ENCODE measurements around the gene GPR18.

Gene GPR18

DNA sequence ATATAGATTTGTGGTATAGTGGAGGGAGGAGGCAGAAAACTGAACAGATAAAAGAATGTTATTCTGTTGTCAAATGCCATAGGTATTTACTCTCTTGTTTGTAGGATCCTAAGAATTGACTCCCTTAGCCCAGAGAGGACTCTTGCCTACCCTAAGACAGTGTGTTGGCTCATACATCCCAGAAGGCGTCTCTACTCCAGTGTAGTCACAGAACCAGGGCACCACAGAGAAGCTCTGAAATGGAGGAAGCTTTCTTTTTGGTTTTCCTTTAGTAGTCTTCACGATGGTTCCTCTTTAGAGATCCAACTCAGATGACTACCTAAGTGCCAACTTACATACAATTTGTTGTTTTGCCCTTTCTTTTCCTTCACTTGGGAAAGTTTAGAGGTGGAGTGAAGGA, 35.0 kb upstream of the GPR18 start:
- no peak for DNase-seq (ENCODE audit: low read depth in 2 of 2)

DNA sequence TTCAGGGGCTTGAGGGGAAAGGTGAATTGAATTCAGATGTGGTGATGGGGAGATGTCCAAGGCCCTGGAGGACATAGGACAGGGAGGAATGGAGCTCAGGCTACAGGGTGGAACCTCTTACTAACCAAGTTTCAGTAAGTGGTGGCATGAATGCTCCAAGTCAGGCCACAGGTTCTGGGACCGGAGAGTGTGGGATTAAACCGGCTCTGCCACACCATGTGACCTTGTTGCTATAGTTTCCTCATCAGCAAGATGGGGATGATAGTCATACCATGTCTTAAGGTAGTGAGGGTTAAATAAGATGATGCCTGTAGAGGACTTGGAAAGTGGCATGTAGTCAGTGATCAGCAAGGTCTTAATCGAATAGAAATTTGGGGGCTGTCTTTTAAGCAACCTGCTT, 32.7 kb upstream of the GPR18 start:
- no peak for DNase-seq (ENCODE audit: low read depth in 2 of 2)

DNA sequence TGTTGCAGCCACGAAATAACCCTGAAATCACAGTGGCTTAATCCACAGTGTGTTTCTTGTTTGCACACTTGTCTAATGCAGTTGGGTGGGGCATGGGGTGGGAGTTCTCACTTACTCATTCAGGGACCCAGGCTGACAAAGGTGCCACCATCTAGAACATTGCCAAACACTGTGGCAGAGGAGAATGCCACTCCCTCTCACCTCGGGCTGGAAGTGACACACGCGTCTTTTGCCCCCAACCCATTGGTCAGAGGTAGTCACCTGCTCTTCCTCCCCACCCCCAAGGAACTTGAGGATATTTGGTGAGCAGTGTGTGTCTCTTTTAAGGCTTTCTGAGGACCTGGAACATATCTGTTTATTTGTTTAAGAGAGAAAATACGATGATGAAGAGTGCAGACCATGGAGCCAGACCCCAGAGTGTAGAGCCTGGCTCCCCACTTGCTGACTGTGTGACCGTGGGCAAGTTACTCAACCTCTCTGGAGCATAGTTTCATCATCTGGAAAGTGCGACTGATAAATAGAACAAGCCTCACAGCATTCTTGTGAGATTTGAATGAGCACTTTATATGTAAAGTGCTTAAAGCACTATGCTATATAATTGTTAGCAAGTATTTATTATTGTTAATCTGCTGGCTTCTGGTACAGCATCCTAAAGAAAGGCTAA, 31.6 kb upstream of the GPR18 start:
- DNase-seq (ENCODE audit: low read depth in 2 of 2) = no peak

DNA sequence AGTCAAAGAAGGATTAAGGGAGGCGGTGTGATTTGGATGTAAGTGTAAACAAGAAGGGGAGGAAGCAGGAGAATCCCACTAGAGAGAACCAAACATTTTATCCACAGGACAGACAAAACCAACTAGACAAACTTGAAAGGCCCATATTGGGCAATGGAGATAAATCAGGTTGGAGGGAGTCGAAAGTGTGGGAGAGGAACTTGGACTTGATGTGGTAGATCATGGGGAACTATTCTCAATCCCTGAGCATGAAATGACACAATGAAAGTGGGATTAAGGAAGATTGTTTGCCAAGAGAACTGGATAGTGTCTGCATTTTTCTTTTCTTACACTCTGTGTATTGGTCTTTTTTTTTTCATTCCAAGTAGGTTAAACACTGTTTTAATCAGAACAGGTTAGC, 31.1 kb upstream of the GPR18 start:
- DNase-seq (ENCODE audit: low read depth in 2 of 2) = no peak

DNA sequence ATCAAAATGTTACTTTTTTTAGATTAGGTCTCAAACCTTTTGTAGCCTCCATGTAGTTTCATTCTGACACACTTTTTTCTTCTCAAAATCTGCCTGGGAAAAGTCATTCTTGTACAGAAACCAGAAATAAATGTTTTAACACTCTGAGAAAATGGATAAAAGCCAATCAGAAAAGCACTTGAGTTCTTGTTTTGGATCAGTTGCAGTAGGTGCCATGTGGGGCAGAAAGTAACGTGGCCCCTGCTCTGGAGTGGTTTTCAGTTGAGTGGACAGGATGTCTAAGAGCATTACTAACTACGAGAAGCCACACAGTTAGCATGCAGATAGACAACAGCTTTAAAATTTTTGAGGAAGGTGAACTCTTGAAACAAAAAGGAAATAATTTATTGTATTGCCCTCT, 29.9 kb upstream of the GPR18 start:
- DNase-seq (ENCODE audit: low read depth in 2 of 2) = peak in 1 of 2 experiments; percentile 54

DNA sequence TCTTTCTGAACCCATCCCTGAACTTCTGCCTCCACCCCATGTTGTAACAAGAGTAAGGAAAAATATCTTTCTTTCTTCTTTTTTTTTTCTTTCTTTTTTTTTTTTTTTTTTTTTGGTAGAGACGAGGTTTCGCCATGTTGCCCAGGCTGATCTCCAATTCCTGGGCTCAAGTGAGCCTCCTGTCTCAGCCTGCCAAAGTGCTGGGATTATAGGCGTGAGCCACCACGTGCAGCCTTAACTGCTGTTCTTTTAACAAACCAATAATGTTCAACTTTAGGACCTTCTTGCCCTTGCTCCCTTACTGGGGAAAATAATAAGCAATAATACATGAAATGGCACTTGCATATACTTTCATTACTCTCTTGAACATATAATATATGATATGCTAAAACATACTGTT, 29.4 kb upstream of the GPR18 start:
- no peak for DNase-seq (ENCODE audit: low read depth in 2 of 2)

DNA sequence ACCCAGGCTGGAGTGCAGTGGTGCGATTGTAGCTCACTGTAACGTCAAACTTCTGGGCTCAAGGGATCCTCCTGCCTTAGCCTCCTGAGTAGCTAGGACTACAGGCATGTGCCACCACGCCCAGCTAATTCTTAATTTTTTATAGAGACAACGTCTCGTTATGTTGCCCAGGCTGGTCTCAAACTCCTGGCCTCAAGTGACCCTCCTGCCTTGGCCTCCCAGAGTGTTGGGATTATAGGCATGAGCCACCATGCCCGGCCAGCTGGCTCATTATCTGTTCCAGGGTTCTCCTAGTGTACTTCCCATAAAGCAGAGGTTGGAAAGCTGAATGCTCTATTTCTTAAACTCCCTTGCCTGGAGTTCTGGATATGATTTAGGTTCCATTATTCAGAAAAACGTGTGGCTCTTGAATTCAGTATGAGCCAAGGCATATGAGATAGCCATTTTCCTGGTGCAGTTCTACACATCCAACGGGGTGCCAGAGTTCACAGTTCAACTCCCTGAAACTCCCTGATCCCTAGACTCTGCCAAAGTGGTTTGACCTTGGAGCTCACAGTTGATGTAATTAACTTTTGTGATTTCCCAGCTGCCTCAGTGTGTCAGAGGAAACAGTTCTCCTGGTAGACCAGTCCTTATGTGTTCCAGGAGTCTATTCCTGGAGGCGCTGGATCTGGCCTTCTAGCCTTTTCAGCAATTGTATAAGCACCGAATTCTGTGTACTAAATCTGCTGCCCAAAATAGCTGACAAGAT, 27.4 kb upstream of the GPR18 start:
- no peak for DNase-seq (ENCODE audit: low read depth in 2 of 2)

DNA sequence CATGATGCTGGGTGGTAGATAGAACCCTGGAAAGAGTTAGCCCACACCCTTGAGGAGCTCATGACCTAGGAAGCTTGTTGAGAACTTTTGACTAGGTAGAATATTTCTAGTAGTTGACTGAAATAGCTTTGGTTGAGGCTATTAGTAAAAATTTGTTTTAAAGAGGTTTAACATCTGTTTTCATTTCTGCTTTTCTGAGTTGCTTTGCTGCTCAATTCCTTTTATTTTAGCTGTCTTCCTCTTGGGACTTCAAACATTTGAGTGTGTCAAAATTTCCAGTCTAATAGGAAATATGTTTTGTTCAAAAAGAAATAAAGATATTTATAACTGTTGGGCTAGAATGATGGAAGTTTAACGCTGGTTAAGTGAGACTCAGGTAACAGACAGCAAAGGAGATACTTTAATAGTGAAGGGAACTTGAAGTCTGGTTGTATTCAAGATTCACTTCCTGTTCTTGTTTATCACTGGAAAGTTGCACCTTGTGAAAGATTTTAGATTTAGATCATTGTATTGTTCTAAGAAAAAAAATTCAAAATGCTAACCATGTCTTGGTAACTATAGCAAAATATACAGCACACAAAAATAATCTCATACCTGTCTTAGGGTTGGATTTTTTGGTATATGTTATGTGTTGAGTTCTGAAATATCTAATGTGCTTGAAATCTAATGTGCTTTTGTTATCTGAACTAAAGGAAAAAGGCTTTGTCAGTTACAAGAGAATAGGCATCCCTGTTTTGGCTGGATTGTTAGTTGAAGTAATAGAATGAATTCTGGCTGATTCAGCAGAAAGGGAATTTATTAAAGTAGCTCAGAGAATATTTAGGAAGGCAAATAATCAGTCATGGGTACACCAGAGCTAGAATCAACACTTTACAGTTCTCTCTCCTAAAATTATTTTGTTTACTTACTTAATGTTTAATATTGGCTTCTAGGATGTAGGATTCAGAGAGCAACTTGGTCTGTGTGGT, 24.4 kb upstream of the GPR18 start:
- no peak for DNase-seq (ENCODE audit: low read depth in 2 of 2)

DNA sequence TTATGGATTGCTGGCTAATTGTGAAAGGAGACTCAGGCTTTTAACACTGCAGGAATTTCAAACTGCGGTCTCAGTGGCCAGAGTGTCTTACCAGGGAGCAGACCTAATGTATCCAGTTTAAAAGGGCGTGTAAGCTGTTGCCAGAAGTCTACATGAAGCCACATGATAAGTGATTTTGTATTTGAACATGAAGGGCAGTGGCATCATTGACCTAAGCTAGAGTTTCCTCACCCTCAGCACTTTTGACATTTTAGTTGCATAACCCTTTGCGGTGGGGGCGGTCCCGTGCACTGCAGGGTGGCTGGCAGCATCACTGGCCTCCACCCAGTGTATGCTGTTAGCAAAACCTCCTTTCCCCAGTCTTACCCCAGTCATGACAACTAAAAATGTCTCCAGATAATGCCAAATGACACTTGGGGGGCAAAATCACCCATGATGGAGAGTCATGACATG, 23.7 kb upstream of the GPR18 start:
- no peak for DNase-seq (ENCODE audit: low read depth in 2 of 2)

DNA sequence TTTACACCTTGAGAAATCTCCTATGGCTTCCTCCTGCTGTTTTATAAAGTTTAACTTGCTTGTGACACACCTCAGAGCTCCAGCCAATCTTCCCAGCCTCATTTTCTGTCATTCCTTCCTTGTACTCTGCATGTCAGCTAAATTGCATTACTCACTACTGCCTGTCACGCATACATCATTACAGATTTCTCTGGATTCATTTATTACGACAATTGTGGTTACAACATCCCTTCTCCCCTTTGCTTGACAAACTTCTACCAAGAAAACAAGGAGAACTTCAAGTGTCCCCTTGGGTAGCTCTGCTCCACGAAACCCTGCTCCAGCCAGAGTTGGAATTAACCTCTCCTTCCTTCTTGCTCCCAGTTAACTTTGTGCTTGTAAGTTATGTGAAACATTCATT, 22.0 kb upstream of the GPR18 start:
- no peak for DNase-seq (ENCODE audit: low read depth in 2 of 2)

DNA sequence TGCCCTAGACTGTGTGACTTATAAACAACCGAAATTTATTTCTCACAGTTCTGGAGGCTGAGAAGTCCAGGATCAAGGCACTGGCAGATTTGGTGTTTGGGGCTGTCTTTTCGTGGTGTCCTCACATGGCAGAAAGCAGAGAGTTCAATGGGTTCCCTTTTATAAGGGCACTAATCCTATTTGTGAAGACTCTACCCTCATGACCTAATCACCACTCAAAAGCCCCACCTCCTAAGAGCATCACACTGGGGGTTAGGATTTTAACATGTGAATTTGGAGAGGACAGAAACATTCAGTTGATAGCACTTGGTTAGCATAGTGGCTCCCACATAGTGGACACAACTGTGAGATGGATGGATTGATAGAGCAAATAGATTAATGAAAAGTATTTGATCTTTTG, 21.5 kb upstream of the GPR18 start:
- no peak for DNase-seq (ENCODE audit: low read depth in 2 of 2)

DNA sequence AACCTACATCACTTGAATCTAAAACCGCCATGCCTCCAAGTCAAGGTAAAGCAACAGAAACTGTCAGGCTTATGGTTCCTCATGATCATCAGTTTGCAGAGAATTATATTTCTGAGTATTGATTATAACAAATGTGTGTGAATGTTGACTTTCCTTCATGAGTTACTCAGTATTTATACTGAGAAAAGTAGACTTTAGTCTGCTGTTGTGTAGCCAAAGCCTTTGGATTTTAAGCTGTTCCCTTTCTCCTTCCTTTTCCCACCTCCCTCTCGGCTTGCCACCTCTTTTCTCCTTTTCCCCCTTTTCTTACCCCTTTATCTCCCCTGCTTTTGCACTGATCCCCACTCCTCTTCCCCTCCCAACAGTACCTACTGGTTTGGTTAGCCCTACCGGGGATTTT, 20.7 kb upstream of the GPR18 start:
- no peak for DNase-seq (ENCODE audit: low read depth in 2 of 2)

DNA sequence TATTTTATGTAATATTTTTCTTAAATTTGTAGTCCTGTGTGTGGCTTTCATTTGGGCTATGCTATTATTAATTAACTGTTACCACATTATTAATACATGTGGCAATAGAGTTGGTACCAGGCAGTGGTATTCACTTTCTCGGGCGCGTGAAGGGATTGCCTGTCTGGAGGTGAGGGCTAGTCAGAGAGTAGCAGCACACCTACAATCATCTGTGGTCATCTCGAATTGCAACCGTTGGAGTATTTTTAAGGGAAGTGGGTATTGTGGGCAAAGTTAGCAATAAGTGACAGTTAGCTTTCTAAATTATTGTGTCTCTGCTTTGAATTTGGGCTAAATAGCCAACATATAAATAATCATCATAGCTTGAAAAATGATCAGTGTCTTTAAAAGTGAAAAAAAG, 20.0 kb upstream of the GPR18 start:
- DNase-seq (ENCODE audit: low read depth in 2 of 2) = no peak

DNA sequence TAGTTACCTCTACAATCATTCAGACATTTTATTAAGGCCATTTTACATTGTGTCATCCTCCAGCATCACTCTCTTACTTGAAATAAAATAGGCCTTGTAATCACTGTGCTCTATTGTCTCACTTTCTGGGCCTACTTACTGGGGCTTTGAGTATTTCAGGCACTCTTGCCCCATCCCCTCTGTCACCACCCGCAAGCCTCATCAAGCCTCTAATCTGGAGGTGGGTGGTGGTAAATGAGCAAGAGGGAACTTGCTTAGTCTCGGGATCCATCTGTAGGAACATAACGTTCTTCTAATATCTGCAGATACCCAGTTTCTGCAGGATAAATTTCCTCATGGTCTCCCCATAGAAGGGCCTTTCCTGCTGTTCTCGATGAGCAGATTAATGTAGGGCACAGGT, 19.4 kb upstream of the GPR18 start:
- no peak for DNase-seq (ENCODE audit: low read depth in 2 of 2)

DNA sequence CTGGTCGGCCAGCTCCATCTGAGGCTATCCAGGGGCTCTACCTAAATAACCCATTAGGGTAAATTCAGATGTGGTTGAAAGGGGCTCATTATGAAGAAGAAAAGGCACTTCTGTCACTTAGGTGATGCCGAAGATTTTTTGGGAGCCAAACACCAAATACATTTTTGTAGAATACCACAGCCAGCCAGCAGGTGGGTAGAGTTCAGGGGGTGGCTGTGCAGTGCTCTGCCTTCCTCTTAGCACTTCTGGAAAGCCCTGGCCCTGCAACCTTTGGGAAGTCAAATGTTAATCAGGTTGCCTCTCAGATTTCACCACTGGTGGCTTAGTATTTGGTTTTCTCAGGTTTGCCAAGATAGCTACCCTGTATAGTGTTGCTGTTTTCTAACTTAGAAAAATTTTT, 18.5 kb upstream of the GPR18 start:
- DNase-seq (ENCODE audit: low read depth in 2 of 2) = no peak

DNA sequence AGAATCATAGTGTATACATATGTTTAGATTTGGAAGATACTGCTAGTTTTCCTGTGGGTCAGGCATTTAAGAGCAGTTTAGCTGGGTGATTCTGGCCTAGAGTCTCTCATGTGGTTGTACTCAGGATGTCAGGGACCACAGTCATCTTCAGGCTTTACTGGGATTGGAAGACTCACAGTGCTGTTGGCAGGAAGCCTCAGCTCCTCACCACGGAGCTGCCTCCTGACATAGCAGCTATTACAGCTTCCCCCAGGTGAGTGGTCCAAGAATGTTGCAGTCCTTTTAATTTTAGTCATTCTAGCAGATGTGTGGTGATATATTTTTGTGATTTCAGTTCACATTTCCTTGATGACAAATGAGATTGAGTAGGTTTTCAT, 16.9 kb upstream of the GPR18 start:
- no peak for DNase-seq (ENCODE audit: low read depth in 2 of 2)

DNA sequence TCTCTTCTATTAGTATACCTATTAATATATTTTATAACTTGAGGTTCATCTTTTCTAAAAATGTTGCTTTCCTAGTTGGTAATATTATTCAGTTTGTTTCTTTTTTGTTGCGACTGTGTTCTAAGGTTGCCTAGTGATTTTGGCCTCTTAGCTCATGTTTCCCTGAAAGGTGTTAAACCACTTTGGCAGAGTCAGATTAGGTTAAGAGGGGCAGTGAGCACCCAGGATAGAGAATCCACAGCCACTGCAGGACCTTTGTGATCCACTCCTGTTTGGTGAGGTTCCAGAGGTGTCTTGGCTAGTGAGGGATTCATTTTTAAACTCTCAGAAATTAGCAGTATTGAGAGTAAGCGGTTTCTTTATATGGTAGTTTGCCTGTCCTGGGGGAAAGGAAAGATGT, 14.9 kb upstream of the GPR18 start:
- no peak for DNase-seq (ENCODE audit: low read depth in 2 of 2)

DNA sequence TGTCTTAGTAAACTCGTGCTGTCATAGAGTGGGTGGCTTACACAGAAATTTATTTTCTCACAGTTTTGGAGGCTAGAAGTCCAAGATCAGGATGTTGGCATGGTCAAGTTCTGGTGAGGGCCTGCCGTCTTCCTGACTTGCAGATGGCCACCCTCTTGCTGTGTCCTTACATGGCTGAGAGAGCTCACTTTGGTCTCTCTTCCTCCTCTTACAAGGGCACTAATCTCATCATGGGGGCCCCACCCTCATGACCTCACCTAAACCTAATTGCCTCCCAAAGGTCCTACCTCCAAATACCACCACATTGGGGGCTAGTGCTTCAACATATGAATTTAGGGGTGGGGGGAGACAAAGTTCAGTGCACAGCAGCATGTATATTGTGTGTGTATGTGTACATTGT, 14.3 kb upstream of the GPR18 start:
- DNase-seq (ENCODE audit: low read depth in 2 of 2) = no peak

DNA sequence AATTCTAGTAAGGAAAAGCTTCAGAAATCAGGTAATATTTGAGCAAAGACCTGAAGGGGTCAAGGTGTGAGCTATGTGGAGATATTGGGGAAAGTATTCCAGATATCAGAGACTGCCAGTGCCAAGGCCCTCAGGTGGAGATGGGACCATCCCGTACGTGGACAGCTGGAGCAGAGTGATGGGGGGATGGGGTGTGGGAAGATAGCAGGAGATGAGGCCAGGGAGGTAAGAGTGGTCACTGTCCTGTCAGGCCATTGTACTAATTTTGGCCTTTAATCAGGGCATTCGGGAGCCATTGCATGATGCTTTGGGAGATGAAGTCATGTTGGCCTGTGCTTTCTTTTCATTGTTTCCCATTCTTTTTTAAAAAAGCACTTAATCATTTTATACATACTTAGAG, 13.1 kb upstream of the GPR18 start:
- DNase-seq (ENCODE audit: low read depth in 2 of 2) = no peak

DNA sequence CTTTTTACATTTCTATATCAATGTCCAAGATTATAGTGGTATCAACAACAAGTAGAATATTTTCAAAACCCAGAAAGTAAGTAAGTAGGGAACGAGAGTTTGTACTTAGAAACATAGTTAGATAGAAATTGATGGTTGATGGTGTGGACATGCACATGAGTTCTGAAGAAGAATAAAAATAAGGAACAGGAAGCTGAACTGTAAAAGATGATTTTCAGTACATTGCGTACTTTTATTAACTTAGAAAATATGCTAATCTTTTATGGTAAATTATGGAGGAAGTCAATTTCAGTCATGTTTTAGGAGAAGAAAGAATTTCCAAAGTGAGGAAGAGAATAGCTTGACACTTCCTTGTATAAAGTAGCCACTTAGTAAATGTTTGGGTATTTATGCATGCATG, 12.3 kb upstream of the GPR18 start:
- no peak for DNase-seq (ENCODE audit: low read depth in 2 of 2)

DNA sequence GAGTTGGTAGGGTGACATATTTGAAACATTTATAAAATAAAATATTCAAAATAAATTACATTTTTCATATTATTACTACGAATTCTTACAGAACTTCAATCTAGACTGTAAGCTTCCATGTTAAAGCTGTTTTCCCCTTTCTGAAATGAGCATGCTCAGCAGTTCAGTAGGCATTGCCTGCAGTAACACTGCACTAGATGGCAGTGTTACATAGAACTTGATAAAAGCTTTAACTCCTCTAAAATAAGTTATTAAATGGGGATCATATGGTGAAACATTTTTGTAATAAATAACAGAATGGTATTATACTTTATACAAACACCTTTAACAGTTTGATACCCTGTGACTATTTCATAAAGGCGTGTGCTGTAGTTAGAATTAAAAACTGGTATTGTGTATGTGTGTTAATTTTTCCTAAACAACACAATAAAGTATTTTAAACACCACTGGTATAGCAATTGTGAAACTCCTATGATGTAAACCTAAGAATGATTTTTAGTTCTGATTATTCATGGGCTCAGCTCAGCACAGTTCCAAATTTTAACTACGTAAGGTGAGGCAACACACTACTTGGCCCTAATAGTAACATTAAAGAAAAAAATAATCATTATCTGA, 11.6 kb upstream of the GPR18 start:
- DNase-seq (ENCODE audit: low read depth in 2 of 2) = no peak

DNA sequence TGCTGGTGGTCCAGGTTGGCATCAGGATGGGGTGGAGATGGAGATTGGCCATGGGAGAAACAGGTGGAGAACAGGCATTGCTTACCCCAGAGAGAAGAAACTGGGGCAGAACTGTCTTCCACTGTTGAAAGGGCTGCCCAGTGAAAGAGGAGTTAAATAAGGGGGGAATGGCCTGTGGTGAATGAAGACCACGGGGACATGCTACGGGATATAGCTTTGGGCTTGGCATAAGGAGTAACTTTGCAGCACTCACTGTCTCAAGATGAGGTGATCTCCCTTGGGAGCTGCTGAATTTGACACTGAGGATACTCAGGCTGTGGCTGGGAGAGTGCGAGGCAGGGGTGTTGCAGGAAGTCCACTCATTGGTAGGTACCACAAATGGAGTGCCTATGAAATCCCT, 10.6 kb upstream of the GPR18 start:
- DNase-seq (ENCODE audit: low read depth in 2 of 2) = no peak
